Activated T-cell treated with anti-CD3 and anti-CD28 coated beads, Interleukin-2, amount 50 U/mL, for 1 hour (primary cell): ENCODE results near the gene GPR150.

ENCODE experiments used
- DNase-seq: peaks from one replicate; pipeline ENCODE4 v3.0.0-alpha.2; 2020

GPR150 gene

DNA sequence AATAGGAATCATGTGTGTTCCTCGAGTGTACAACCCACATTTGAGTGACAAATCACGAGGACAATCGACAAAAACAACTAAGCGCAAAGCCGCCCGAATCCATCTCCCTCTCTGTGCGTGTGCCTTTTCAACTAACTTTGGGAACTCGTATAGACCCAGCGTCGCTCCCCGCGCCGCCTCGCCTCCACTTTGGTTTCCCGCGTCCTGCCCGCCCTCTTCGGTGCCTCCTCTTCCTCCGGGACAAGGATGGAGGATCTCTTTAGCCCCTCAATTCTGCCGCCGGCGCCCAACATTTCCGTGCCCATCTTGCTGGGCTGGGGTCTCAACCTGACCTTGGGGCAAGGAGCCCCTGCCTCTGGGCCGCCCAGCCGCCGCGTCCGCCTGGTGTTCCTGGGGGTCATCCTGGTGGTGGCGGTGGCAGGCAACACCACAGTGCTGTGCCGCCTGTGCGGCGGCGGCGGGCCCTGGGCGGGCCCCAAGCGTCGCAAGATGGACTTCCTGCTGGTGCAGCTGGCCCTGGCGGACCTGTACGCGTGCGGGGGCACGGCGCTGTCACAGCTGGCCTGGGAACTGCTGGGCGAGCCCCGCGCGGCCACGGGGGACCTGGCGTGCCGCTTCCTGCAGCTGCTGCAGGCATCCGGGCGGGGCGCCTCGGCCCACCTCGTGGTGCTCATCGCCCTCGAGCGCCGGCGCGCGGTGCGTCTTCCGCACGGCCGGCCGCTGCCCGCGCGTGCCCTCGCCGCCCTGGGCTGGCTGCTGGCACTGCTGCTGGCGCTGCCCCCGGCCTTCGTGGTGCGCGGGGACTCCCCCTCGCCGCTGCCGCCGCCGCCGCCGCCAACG lies at the start of gene GPR150:
GPR150 (plus strand) TSS at position 58 of the 840 bp plus-strand sequence; CDS start at position 247, 189 bp downstream.
- peak; percentile 71 for DNase-seq

DNA sequence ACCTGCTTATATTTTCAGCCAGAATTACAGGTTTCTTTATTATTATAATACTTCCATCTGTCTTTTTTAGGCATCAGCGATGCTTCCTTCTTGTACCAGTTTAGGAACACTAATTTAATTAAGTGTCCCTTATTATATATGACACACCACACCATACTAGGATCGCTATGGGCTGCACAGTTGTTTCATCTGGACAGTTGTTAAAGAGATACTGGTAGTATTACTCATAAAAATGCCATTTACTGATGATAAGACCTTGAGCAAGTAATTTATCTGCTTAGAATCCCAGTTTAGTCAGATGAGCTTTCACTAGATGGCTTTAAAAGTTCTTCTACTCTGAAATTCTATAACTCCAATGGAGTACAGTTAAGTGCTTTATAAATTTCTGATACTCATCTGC lies 47.9 kb upstream of the GPR150 start:
- no peak for DNase-seq

DNA sequence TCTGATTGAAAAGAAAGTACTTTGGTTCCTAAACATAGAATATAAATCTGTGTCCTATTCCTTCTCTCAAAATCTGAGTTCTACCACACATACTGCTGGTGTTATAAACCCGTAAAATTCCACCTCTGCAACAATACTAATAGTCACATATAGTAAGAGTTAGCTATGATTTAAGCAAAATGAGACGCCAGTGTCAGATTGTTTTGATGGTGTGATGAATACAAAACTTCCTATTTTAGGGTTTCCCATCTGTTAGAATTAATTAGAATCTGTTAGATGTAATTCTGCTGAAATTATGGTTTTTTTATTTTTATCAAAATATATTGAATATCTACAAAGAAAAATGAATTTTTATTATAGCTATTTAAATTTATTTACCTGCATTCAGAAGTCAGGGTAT lies 38.3 kb upstream of the GPR150 start:
- no peak for DNase-seq

DNA sequence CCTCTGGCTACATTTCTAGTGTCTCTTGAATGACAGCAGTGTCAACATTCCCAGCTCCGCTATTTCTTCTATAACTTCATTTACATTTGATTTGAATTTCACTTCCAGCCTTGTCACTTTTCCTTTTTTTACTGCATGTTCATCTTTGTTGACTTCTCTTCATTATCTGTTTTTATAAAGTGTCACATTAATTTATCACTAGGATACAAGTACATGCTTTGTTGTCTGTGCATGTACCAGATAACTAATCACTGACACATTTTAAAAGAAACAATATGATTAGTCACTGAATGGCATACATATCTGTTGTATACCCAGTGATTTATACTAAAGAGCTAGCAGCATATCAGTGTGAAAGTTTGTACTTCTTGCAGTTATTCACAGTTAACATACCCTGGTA lies 35.9 kb upstream of the GPR150 start:
- no peak for DNase-seq

DNA sequence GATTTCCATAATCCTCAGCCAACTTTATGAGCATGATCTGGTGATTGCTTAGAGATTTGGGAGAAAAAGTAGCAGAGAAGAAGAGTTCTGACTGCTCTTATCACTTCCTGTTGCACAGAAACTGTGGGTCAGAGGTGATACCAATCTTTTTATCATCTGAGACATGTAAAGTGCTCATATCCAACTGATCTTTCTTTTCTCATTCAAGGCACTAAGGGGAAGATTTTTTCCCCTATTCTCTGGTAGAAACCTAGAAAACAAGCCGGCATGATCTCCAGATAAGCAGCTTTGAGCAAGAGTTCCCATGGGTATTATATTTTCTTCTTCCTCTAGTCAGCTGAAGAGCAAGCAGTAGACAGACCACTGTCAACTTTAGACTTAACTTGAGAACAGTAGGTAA lies 29.0 kb upstream of the GPR150 start:
- no peak for DNase-seq

DNA sequence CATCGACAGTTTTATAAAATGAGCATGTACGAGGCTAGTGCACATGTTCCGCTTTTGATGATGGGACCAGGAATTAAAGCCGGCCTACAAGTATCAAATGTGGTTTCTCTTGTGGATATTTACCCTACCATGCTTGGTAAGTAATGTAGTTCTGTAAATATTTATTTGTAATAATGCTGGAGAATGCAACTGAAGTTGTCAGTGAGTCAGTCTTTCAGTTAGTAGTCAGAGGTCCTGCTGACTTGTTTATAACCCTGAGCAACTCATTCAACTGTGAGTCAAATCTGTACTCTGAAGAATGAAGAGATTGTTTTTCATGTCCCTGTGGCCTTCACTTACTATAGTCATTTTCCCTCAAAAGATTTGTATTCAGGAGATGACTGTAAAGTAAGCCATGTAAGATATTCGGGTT lies 28.4 kb upstream of the GPR150 start:
- no peak for DNase-seq

DNA sequence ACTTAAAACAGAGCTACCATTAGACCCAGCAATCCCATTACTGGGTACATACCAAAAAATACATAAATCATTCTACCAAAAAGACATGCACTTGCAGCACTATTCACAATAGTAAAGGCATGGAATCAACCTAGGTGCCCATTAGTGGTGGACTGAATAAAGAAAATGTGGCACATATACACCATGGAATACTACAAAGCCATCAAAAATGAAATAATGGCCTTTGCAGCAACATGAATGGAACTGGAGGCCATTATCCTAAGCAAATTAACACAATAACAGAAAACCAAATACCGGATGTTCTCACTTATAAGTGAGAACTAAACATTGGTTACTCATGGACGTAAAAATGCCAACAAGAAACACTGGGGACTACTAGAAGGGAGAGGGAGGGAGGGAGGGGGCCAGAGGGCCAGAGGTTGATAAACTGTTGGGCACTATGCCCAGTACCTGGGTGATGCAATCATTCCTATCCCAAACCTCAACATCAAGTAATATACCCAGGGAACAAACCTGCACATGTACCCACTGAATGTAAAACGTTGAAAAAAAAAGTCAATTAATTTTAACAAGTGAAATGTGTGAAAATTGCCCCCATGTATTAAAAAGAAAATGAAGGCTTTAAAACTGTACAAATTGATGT lies 24.5 kb upstream of the GPR150 start:
- DNase-seq: no peak

DNA sequence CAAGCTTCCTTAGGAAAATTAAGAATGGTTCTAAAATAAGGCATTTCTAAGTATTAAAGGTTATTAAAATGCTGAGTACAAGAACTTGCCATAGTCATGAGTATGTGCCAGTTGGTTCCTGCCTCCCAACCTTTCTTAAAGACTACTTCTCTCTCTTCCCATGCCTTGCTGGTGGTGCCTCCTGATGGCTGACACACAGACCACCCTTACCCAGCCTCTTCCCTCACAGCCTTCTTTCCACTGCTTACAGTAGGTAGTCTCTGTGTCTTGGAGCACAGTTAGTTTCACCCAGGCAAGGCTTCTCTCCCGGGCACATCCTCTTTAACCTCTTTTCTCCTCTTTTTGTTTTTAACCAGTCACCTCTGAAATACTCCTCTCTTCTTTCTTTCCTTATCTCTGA lies 20.6 kb upstream of the GPR150 start:
- no peak for DNase-seq

DNA sequence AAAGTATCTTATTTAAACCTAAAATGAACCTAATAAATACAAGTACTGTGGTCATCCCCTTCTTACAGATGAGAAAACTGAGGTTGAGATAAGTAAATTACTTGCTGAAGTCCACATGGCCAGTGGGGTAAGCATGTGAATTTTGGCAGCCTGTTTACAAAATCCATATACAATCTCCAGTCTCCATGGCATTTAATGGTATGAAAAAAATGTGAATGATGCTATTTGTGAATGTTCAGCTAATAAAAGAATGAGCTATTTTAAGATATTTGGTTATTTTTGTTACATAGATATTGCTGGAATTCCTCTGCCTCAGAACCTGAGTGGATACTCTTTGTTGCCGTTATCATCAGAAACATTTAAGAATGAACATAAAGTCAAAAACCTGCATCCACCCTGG lies 19.3 kb upstream of the GPR150 start:
- no peak for DNase-seq

DNA sequence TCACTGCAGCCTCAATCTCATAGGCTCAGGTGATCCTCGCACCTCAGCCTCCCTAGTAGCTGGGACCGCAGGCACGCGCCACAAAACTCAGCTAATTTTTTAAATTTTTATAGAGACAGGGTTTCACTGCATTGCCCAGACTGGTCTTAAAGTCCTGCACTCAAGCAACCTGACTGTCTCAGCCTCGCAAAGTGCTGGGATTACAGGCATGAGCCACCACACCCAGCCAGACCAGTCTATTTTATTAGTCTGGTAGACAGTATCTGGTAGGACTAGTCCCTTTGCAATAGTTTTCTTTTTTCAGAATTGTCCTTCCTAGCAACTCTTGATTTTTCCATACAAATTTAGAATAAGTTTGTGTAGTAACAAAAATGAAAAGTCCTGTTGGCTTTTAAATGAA lies 14.1 kb upstream of the GPR150 start:
- no peak for DNase-seq

DNA sequence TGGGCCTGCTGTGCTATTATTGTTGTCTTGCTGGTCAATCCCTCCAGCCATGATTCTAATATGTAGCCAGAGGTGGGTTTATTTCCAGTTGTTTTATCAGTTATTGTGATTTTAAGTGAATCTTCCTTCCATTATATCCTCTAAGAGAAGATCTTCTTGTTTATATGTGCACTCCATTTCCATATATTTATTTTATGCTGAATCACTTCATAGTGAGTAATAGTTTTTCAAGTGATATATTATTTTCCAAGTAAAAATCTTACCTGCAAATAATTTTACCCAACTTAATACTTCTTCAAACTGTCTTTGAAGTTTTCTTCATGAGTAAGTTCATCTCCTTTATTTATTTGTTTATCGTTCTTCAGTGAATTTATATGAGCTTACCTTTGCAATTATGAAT lies 13.5 kb upstream of the GPR150 start:
- DNase-seq: no peak

DNA sequence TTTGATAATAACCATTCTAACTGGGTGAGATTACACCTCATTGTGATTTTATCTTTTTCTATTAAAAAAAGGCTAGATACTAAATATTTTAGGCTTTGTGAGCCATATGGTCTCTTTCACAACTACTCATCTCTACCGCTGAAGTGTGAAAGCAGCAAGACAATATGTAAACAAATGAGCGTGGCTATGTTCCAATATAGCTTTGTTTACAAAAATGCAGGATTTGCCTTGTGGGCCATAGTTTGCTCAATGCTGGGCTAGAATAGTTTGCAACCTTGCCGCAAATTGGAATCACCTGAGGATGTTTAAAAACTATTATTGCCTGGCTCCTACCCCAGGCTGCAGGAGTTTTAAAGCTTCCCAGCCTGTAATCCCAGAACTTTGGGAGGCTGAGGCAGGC lies 10.2 kb upstream of the GPR150 start:
- no peak for DNase-seq

DNA sequence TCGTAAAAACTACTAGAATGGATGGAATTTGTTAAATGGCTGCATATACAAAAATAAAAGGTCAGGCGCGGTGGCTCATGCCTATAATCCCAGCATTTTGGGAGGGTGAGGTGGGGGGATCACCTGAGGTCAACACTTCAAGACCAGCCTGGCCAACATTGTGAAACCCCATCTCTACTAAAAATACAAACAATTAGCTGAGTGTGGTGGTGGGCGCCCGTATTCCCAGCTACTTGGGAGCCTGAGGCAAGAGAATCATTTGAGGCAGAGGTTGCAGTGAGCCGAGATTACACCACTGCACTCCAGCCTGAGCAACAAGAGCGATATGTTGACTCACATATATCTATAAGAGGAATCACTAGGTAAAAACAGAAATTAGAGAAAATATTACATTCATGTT lies 9.3 kb upstream of the GPR150 start:
- DNase-seq: no peak

DNA sequence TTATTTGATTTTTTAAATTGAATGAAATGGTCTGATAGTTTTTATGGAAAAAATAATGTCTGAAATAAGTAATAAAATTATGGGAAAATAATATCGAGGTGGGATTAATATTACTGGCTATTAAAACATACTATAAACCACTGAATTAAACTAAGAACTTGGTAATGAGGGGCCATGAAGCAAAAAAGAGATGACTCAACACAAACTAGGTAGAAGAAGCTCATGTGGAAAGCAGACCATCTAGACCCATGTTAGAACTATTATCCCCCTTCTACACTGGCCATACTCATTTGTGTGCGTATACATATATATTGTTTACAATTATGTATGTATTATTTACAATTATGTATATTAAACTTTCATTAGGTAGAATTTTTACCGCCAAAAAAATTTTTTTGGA lies 8.5 kb upstream of the GPR150 start:
- DNase-seq: no peak

DNA sequence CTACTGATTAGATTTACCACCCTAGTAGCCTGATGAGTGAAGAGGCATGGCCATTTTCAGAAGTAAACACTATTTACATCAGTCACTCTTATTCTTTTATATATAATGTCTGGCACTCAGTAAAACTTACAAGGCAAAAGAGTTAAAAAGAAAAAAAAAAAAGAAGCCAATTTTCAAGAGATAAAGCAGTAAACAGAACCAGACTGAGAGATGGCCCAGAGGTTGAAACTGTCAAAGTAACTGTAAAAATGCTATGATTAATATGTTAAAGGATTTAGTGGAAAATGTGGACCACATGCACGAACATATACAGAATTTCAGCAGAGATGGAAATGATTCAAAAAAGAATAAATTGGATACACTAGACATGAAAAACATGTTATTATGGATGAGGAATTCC lies 6.4 kb upstream of the GPR150 start:
- no peak for DNase-seq

DNA sequence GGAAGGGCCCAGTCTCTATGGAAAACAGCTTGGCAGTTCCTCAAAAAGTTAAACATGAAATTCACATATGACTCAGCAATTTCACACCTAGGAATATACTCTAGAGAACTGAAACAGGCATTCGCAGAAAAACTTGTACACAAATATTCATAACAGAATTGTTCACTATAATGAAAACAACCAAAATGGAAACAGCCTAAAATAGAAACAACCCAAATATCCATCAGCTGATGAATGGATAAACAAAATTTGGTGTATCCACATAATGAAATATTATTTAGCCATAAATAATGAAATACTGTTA lies 4.8 kb upstream of the GPR150 start:
- no peak for DNase-seq

DNA sequence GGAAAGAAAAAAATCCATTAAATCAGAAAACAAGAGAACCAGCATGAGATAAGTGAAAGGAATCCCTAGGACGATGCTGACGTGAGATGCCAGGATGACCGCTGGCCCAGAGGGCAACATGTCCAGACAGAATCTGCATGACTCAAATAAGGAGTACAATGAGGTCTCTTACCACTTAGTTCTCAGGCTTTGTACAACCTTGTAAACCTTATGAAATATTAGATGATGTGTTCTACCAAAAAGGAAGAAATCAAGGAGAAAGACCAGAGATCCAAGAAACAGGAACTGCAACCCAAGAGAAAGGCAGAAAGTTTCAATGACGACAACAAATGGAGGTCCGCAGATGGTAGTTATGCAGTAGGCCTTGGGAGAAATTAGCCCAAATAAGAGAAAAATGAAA lies 2.8 kb upstream of the GPR150 start:
- DNase-seq: no peak

DNA sequence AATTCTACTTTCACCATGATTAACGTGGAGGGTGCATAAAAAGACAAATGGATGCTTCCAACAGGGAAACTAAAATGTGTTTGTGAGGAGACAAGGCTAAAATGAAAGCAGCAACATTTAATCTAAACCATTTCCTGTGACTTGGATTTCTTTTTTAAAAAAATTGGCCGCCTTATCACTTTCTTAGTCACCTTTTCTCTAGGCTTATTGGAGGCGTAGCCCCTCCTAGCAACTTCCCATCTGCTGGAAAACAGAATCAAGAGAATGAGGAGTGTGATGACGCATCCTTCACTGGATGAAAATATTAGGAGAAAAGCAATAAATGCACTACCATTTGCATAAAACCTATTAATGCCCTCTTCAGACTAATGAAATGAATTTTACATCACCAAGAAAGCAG lies 791 bp upstream of the GPR150 start:
- no peak for DNase-seq

DNA sequence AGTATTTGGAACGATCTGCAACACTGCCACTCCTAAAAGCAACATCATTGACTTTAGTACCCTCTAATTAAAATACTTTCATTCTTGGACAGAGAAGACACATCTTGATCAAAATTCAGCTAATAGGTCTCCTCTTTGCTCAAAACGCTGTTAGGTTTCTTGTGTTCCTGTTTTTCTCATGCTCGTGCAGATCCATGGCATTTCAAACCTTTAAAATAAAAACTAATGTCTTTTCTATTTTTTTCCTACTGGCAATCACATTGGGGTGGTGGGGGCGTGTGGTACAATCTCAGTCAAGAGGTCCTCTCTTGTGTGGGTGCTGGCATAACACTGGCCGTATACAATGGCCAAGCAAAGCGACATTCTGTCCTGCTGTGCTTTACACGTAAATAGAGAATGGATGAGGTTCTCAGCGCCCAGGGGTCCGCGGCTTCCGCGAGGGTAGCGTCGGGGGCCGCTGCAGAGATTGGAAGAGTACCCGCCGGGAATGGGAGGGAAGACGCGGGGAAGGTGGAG lies 315 bp upstream of the GPR150 start:
- no peak for DNase-seq

DNA sequence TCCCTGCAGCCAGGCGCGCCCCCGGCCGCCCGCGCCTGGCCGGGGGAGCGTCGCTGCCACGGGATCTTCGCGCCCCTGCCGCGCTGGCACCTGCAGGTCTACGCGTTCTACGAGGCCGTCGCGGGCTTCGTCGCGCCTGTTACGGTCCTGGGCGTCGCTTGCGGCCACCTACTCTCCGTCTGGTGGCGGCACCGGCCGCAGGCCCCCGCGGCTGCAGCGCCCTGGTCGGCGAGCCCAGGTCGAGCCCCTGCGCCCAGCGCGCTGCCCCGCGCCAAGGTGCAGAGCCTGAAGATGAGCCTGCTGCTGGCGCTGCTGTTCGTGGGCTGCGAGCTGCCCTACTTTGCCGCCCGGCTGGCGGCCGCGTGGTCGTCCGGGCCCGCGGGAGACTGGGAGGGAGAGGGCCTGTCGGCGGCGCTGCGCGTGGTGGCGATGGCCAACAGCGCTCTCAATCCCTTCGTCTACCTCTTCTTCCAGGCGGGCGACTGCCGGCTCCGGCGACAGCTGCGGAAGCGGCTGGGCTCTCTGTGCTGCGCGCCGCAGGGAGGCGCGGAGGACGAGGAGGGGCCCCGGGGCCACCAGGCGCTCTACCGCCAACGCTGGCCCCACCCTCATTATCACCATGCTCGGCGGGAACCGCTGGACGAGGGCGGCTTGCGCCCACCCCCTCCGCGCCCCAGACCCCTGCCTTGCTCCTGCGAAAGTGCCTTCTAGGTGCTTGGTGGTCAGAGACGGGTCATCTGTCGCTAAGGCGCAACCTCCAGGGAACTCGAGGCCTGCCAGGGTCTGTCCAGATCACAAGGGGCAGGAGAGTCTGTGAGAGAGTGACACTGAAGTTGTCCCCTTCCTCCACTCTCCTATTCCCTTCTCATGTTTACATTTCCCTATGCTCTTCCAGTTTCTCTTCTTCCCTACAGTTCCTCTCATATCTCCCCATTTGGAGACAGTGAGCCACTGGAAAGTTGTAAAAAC lies 1.3 kb downstream of the GPR150 start:
- peak; percentile 66 for DNase-seq

DNA sequence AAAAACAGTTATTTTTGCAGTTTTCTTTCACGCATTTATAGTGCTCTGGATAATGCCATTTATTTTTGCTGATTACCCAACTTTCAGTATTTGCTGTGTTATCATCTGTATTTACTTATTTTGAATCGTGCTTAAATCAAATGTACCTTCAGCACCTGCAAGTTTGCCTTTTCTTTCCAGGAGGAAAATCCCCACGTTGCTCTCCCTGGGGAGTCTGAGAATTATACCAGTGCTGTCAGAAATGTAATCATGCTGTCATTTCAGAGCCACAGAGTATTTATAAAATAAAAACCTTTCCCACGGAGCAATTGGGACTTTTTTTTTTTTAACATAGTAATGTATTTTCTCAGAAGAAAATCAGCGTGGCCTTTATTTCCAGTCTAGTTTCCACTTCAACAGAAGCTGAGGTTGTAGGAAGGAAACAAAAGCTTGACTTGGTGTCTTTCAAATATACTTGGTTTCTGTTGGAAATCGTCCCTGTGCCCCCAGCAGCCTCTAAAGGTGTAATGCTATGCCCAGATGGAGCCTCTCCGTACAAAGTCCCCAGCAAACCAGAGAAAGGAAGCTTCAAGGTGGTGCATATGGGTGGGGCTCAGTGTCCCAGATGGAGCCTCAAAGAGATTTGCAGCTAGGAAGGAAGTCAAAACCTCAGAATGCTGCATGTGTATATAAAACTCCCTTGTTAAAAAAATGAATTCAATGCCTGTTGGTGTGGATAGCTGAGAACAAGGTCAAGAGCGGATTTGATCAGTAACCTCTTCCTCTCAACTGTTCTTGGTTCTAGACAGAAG lies 2.1 kb downstream of the GPR150 start:
- DNase-seq: peak; percentile 31

DNA sequence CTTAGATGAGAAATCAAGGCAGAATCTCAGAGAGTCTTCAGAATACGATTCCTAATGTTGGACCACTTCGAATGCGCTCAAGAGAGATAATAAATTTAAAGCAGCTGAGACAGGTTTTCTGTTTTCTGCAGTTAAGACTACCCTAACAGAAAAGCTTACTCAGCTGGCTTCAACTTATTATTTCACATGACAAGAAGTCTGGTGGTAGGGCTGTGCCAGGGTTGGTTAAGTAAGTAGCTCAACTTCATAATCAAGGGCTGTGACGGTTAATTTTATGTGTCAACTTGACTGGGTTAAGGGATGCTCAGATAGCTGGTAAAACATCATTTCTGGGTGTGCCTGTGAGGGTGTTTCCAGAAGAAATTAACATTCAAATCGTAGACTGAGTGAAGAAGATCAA lies 3.8 kb downstream of the GPR150 start:
- no peak for DNase-seq

DNA sequence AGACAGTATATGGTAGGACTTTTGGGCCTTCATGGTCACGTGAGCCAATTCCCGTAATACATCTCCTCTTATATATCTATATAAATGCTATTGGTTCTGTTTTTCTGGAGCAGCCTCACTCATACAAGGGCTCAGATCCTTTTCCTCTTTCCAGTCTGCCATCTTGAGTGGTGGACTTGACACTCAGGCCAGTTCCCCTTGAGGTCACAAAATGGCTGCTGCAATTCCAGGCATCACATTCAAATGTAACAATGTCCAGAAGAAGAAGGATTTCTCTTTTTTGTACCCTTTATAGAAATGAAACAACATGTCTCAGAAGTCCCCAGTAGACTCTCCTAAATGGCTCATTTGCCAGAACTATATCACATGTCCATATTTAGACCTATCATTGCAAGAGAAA lies 4.5 kb downstream of the GPR150 start:
- no peak for DNase-seq
